OCI-LY1 (cell line): Measurements from ENCODE around the gene AKAP13.

Source experiments
- EZH2 ChIP-seq: fragments of 200-600 bp; sonication (generic), shearing (Covaris generic); IDR thresholded peaks from 2 replicates; pipeline ENCODE4 v1.8.0; 2017; ENCODE audit warnings: borderline replicate concordance, mixed run types, mild to moderate bottlenecking, antibody characterized with exemption, low read length, moderate library complexity, mixed read lengths
- TF ChIP-seq, protein P1 (sequence below): fragments of 200-600 bp; sonication (generic), shearing (Covaris generic); IDR thresholded peaks from 2 replicates; pipeline ENCODE4 v1.5.1; 2017; ENCODE audit warnings: mild to moderate bottlenecking, antibody characterized with exemption, low read length, moderate library complexity, mixed read lengths

DNA sequence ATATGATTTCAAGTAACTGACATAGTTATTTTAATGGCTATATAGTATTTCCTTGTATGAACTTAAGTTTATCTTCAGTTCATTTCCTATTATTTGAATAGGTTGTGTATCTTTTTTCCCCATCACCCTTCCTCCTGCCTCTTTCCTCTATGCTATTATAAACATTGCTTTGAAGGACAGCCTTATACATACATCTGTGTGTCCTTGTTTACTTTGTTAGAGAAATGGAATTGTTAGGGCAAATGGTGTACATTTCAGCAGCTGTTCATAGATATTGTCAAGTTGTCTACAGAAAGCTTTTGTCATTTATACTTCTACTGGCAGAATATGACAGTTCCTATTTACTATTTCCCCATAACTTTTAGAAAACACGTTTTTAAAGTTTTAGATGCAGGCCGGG lies 18.4 kb downstream of the AKAP13 start:
- TF ChIP-seq, protein P1, sequence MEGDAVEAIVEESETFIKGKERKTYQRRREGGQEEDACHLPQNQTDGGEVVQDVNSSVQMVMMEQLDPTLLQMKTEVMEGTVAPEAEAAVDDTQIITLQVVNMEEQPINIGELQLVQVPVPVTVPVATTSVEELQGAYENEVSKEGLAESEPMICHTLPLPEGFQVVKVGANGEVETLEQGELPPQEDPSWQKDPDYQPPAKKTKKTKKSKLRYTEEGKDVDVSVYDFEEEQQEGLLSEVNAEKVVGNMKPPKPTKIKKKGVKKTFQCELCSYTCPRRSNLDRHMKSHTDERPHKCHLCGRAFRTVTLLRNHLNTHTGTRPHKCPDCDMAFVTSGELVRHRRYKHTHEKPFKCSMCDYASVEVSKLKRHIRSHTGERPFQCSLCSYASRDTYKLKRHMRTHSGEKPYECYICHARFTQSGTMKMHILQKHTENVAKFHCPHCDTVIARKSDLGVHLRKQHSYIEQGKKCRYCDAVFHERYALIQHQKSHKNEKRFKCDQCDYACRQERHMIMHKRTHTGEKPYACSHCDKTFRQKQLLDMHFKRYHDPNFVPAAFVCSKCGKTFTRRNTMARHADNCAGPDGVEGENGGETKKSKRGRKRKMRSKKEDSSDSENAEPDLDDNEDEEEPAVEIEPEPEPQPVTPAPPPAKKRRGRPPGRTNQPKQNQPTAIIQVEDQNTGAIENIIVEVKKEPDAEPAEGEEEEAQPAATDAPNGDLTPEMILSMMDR, result no peak
- TF ChIP-seq EZH2, result no peak
